GM21381 (cell line): ENCODE data around the gene PRDM15.

Experiments used
- ATAC-seq: cut with Tn5 transposase; IDR thresholded peaks from one replicate; pipeline ENCODE4 v1.9.1; 2021; ENCODE audit warnings: mild to moderate bottlenecking, moderate library complexity; ENCODE audit not compliant: unreplicated experiment

Gene PRDM15, protein sequence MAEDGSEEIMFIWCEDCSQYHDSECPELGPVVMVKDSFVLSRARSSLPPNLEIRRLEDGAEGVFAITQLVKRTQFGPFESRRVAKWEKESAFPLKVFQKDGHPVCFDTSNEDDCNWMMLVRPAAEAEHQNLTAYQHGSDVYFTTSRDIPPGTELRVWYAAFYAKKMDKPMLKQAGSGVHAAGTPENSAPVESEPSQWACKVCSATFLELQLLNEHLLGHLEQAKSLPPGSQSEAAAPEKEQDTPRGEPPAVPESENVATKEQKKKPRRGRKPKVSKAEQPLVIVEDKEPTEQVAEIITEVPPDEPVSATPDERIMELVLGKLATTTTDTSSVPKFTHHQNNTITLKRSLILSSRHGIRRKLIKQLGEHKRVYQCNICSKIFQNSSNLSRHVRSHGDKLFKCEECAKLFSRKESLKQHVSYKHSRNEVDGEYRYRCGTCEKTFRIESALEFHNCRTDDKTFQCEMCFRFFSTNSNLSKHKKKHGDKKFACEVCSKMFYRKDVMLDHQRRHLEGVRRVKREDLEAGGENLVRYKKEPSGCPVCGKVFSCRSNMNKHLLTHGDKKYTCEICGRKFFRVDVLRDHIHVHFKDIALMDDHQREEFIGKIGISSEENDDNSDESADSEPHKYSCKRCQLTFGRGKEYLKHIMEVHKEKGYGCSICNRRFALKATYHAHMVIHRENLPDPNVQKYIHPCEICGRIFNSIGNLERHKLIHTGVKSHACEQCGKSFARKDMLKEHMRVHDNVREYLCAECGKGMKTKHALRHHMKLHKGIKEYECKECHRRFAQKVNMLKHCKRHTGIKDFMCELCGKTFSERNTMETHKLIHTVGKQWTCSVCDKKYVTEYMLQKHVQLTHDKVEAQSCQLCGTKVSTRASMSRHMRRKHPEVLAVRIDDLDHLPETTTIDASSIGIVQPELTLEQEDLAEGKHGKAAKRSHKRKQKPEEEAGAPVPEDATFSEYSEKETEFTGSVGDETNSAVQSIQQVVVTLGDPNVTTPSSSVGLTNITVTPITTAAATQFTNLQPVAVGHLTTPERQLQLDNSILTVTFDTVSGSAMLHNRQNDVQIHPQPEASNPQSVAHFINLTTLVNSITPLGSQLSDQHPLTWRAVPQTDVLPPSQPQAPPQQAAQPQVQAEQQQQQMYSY

DNA sequence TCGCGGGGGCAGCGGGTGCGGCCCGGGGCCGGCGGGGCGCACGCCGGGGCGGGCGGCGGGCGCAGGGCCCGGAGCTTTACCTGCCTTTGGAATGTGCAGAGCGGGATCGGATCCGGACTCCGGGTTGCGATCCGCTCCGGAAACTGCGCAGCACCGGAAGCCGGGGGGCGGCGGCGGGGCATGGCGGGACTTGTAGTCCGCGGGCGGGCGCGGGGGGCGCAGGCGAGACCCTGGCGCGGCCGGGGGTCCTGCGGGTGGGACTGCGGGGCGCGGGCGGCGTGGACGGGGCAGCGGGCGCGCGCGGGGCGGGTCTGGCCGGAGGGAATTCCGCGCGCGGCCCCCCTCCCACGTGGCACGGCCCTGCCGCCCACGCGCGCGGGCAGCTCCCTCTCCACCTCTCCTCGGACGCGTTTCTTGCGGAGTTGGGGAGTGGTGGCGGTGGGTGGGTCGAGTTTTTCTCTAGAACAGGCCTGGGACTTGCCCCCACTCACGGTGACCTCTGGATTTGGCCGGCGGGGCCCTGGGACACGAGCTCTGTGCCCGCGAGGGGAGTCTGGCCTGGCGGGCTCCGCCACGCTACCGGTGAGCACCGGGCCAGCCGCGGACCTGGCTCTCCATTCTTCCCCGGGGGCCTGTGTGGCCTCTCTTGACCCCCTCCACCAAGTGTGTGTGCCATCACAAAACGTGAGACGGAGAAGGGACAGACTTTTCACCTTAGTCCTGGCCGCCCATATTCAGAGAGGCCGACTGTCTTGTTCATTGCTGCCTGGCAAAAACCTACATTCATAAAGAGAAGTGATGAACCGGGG is at the start of gene PRDM15:
Gene PRDM15, minus strand, starts transcription at position 155 of the 809 bp plus-strand sequence. CDS start 18,981 bp downstream, outside the sequence.
- peak; percentile 49 for ATAC-seq

DNA sequence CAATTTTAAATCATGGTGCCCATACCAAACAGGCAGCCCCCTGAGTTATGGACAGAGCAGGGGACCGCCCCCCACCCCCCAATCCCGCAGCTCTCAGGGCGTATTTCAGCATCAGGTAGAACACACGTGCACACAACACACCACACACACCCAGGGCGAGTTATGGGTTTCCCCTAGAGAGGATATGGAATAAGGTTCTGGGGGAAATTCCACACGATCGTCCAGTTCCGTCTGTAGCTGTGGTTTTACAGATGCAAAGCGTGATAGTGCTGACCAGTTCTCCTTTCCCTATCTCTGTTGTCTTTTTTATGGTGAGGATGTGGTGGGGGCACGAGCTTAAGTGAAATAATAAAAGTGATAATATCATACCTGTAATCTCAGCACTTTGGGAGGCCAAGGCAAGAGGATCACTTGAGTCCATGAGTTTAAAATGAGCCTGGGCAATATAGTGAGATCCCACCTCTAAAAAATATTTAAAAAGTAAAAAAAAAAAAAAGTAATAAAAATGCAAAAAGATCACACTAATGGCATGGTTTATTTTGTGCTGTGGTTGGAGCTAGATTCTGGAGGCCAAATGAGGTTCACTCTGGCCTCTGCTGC is 49.6 kb upstream of the PRDM15 start:
- peak; percentile 38 for ATAC-seq

DNA sequence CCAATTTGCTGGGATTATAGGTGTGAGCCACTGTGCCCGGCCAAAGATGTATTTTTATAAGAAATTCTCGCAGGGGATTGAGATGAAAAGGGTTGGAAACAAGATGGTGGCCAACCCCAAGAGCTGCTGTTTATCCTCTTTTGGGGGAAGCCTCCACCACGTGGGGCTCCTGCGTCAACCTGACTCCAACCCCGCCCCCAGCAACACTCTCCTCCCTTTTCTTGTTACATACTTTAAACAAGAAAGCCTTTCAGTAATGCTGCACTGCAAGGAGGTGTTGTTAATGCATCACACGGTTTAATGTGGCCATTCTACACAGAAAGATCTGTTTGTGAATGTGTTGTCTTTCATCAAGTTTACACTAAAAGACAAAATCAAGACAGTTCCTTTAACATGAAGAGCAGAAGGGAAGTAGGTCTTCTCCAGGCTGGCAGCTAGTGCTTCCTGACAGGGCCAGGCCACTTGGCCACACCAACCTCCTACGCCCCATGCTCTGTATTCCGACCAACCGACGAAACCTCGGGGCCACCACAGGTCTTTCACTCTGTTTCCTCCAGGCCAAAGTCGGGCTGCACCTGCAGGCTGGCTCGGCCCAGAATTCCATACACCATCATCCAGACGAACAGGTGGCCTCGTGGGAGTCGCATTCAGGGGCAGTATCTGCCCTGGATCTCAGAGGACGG is 48.7 kb upstream of the PRDM15 start:
- no peak for ATAC-seq

DNA sequence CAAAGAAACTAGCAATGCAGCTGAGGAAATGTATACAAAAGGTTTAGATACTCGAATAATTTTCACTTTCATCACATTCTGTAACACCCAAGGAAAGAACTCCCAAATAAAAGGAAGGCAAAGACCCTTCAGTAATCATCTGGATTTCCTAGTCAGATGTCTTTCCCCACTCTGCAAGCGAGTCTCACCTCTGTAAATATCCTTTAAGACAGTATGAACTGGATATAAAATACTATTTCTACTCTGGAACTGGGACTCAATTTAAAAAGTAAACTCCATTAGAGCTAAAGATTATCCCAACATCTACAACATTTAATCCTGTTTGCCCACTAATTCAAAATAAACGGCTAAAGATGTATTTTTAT is 47.6 kb upstream of the PRDM15 start:
- ATAC-seq, result no peak

DNA sequence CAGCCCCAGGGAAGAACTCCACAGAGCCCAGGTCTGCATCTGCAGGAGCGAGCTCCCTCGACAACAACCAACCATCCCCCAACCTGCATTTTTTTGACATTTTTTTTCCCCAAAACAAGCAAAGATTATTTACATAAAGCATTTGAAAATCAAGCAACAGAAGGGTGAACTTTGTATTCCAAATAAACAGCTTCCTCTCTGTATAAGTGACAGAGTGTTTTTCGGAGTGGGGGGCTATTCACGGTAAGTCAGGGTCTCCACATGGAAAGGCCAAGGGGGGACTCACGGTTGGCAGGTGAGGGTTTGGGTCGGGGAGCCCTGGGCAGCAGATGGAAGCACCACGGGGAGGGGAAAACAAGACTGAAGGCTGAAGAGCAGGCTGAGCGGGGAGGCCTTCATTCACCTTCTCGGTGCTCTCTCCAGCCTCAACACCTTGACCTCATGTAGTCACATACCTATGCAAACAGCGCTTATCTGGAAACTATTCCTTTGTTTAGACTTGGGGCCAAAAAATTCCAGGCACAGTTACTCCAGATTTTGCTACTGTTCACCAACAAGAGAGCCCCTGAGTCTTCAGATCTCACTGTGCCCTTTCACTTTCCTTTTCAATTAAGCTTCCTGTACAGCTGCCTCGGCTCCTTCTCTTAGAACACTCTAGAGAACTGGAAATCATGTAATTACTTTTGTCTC is 47.1 kb upstream of the PRDM15 start:
- no peak for ATAC-seq

DNA sequence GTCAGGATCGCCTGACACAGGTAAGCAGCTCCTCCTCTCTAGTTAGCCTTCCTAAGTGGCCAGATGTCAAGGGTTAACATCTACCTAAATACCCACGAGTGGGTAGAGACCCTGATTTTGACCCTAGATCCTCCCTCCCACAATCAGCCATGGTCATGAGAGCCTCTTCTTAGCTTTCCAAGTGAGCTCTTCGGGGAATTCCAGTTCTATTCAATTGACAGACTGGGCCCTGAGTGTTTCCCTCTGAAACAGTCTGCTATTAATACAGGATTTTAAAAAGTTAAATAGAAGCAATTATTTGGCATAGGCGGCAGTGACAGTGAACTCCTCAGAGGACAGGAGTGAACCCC is 46.6 kb upstream of the PRDM15 start:
- ATAC-seq, result no peak

DNA sequence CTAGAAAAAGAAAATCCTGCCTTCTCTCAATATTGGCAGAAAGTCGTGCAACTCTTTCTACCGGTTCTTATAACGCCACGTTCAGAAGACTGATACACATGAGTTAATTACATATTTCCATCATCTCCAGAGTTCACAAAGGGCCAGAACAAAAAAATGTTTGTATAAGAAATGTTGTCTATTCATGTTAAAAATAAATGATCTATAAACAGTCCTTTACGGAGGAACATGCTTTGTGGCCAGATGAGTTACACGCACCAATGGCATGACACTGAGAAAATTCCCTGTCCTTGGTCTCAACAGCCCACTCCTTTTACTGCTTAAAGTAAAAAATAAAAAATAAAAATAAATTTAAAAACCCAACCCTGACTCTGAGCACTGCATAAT is 45.2 kb upstream of the PRDM15 start:
- ATAC-seq, result no peak

DNA sequence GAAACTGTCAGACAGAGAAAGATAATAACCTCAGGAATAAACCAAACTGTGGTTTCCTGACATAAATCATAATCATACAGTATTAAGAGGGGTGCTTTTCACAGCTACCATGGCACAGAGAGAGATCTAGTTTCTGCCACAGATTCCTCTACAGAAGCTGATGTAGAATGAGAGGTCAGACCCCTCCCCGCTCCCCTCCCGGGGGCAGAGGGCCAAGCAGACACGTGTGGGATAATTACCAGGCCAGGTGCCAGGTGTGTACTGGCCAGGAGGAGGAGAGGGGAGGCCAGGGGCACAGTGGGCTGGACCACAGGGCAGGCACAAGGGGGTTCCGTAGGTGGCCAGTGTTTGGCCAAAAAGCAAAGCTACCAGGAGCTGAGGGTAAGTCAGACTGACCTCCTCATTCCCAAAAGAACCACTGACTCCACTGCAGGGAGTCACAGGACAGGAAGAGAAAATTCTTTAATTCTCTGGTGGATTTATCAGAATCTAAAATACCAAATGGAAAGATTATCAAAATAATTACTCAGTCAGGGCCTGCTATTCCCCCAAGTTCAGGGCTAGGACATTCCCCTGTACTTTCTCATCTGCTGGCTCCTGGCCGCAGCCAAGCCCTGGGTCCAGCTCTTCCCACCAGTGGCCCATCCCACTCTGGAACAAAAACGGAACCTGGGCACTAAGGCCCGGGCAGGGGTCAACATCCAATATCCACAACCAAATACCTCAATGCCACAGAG is 44.7 kb upstream of the PRDM15 start:
- ATAC-seq, result no peak

DNA sequence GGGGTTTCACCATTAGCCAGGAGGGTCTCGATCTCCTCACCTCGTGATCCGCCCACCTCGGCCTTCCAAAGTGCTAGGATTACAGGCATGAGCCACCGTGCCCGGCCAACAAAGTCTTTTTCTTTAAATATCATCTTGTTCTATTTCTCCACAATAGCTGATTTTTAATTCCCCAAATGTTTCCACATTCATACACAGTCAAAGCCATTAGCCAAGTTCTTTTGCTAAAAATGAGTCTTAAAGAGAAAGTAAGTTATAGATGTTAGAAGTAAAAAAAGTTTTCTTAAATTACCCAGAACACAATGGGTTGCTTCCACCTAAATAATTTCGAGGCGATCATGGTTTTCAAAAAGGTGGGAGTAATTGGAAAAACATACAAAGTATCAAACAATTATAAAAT is 44.0 kb upstream of the PRDM15 start:
- ATAC-seq, result no peak

DNA sequence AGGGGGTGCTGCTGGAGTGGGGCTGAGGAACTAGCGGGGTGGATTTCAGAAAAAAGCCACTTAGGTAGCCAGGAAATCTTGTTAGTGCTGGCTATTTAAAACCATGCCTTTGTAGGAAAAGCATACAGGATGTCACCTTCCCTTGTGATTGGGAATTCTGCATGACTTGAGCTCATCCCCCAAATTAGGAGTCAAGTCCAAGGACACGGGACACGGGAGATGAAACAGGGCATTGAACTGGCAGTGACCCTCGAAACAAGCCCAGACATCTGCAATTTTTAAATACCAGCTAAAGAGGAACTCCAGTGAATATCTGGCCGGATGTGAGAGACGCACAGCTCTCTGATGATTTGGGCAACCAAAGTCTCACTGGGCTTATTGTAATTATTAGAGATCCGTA is 41.9 kb upstream of the PRDM15 start:
- no peak for ATAC-seq

DNA sequence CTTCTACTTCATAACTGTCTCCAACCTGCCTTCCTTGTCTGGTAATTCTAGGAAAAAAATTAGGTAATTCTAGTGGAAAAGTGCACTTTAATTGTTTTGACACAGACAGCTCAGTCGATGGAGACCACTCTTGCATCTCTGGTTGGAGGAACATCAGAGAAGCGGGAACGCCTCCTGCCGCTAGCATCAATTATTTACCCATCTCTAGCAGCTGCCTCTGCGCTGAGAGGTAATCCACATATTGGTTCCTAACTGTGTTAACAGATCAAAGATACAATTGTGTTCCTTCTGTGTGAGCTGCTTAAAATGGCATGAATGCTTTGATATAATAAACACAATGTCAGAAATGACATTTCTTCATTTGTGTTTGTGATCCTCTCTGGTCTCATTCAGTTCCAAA is 41.3 kb upstream of the PRDM15 start:
- no peak for ATAC-seq

DNA sequence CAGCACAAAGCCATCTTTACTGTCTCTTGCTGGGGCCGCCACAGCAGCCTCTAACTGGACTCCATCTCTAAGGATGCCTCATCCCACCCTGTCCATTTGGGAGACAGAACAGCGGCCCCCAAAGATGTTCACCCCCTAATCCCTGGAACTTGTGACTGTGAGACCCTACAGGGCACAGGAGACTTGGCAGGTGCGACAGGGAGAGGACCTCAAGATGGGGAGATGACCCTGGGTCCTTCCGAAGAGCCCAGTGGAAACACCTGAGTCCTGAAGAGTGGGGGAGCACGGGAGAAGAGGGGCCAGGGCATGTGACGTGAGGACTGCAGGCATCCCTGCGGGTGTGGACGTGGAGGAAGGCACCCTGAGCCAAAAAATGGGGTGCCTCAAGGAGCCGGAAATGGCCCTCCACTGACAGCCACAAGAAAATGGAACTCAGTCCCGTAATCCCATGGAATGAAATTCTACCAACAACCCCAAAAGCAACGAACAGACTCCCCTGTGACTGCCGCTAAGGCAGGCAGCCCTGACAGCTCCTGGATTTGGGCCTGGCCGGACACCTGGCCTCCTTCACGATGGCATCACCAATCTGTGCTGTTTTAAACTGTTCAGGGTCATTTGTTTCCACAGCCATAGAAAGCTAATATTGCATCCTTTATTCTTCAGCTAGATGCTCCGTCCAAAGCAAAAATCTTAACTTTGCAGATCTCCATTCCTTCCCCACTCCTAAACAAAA is 40.7 kb upstream of the PRDM15 start:
- no peak for ATAC-seq

DNA sequence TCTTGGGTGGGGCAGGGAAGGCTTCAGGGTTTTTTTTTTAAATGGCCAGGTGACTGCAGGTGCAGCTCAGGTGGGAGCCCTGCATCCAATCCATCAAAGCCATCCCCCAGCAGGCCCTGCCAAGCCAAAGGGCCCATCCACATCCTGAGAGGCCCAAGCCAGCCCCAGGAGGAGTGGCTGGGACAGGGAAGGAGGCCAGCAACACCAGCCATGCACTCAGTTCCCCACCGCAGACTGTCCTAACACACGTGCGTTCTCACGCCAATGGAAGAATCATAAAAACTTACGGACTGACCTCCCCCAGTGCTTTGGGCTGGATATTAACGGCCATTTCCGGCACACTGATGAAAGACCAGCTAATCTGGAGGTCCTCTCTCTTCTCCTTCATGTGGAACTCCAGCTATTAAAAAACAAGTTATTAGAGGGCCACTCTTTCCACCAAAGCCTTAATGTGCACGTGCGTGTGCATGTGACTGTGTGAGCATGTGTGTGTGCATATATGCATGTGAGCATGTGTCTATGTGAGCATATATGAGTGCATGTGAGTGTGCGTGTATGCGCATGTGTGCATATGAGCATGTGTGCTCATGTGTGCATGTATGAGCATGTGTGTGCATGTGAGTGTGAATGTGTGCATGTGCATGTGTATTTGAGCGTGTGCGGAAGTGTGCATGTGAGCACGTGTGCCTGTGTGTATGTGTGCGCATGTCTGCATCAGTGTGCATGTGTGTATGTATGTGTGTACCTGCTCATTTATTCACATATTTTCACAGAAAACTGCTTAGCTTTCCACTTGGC is 39.6 kb upstream of the PRDM15 start:
- no peak for ATAC-seq

DNA sequence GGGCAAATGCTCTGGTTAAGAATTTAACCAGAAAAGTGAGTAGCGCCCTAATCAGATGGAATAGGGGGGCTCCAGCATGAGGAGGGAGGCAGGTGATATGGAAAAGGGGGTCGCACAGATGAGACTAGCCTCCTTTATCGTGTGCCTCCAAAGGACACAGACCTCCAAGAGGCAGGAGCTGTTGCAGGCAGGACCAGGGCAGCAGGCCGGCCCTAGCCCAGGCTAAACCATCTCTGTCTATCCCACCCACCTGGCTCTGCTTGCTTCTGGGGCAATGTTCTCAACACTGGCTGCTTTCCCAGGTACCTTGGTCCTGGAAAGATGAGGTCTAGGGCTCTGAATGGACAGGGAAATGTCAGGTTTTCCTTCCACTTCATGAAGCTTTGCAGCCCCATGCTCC is 38.4 kb upstream of the PRDM15 start:
- ATAC-seq, result no peak

DNA sequence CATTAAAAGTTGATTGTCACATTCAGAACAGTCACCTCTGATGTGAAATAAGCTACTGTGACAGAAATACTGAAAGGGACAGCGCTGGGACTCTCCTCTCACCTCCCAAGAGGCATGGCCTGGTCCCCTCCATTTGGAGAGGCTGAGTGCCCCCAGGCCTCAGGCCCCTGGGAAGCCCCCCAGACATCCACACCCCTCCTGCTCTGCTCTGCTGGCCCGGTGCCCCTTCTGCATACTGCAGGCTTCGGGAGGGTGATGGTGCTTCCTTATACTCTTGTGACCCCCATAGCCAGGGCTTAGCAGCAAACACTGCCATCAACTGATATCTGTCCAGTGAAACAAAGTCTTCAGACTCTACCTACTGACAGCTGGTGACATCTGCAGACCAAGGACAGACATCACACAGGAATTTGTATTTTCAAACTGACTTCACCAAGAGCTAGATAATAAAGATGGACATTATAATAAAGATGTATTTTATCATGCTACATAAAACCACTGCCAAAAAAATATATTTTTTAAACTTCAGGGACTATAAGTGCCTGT is 37.8 kb upstream of the PRDM15 start:
- no peak for ATAC-seq

DNA sequence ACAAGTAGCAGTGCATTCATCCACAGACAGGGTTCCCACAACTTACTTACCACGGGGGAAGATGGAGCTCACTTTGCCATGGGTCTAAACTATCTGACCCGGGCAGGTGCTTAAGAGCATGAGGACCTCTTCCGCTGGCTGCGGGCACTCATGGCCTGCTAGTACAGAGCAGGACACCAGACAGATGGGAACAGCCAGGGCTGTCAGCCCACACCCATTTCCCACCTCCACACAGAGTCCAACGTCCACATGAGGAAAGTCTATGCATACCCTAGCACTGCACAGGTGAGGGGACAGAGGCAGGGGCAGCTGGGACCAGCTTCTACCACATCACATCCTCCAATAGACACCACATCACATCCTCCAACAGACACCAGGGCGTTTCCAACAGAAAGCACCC is 35.8 kb upstream of the PRDM15 start:
- ATAC-seq, result no peak

DNA sequence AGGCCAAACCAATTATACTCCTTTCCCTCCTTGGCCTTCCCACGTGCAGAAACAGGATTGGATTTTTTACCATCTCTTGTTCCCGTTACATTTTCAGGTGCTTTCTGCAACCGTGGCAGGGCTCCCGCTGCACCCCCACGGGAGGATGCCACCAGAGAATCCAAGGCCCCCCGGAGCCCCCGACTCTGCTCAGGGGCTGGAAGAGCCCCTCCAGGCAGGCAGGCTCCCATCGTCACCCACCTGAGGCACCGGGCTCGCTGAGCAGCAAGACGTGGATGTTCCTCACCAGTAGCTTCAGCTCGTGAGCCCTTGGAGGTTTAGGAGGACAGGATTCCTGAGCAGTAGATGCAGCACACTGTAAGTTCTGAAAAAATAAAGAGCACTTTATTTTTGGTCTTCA is 35.2 kb upstream of the PRDM15 start:
- ATAC-seq, result no peak
